GM20000 (cell line): Measurements from ENCODE around the gene PAIP2.
"Not testable (repeated sequence)": the region's sequence is repeated elsewhere in the genome, so short reads cannot be mapped to it uniquely, and the experiment has no call there.

Experiments
- DNase-seq: peaks from one replicate; pipeline ENCODE4 v3.0.0; 2012; ENCODE audit warnings: low spot score
- TF ChIP-seq, protein P1 (sequence below): IDR thresholded peaks from 2 replicates; pipeline ENCODE4 v1.5.1; 2012; ENCODE audit warnings: mild to moderate bottlenecking, control low read depth; ENCODE audit errors: extremely low read depth, missing control alignments

Gene PAIP2

DNA sequence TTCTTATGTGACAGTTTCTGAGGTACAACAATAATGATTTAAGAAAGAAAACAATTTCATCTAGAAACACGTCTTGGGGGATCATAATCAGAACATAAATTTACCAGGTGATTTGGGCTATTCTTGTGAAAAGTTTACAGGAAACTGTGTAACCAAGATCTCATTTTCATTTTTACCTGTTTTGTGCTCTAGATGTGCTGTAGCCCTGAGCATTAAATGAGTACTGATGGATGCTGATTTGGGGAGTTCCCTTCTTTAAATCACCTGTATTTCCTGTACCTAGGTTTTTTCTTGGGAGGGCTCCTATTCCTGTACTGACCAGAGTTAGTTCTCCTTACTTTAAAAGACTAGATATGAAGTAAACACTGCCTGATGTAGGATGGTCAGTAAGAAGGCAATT, 35.5 kb upstream of the PAIP2 start:
- TF ChIP-seq, protein P1, sequence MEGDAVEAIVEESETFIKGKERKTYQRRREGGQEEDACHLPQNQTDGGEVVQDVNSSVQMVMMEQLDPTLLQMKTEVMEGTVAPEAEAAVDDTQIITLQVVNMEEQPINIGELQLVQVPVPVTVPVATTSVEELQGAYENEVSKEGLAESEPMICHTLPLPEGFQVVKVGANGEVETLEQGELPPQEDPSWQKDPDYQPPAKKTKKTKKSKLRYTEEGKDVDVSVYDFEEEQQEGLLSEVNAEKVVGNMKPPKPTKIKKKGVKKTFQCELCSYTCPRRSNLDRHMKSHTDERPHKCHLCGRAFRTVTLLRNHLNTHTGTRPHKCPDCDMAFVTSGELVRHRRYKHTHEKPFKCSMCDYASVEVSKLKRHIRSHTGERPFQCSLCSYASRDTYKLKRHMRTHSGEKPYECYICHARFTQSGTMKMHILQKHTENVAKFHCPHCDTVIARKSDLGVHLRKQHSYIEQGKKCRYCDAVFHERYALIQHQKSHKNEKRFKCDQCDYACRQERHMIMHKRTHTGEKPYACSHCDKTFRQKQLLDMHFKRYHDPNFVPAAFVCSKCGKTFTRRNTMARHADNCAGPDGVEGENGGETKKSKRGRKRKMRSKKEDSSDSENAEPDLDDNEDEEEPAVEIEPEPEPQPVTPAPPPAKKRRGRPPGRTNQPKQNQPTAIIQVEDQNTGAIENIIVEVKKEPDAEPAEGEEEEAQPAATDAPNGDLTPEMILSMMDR = no peak
- DNase-seq = no peak

DNA sequence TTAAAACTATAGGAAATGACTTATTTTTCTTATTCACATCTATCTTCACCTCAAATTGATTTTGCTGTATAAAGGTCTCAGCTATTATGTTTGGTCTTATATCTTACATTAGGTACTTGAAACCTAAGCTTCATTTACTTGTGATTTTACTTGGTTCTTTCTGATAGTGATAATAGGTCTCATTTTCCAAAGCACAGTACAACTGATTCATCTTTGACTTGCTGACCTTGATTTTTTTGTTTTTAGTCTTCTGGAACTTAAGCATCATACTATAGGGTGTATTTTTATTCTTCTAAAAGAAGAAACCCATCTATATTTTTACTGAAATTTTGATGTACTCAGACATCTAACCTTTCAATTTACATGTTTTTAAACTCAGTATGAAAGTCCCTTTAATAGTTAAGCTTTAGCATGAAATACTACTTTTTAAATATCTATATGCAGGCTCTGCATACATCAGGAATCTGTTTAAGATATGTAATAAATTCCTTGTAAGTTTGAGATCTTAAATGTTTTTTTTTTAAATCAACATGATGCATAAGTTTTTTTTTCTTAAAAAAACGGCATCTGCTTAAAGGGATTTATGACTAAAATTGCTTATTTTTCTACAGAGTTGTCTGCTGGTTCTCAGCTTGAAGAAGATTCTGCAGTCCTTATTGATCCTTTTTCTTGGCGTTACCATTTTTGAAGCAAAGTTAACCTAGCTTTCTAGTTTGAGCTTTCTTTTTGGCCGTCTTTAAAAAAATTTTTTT, 34.9 kb upstream of the PAIP2 start:
- TF ChIP-seq, protein P1 = no peak
- DNase-seq = no peak

DNA sequence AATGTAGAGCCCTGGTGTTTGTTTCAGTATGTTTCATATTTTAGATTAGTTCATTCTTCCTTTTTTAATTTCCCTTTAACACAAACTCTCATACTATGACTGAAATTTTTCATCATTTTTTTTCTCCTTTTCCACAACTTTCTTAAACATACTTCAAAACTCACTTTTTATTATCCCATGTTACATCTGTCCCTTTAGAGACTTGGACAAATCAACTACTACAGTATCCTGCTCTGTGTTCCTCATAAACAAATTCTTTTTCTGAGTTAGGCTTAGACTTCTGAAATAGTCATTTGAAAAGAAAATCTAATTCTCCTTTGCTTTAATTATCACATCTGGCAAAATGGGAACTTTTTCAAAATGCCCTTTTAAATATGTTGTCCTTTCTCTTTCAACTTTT, 32.9 kb upstream of the PAIP2 start:
- TF ChIP-seq, protein P1 = no peak
- no peak for DNase-seq

DNA sequence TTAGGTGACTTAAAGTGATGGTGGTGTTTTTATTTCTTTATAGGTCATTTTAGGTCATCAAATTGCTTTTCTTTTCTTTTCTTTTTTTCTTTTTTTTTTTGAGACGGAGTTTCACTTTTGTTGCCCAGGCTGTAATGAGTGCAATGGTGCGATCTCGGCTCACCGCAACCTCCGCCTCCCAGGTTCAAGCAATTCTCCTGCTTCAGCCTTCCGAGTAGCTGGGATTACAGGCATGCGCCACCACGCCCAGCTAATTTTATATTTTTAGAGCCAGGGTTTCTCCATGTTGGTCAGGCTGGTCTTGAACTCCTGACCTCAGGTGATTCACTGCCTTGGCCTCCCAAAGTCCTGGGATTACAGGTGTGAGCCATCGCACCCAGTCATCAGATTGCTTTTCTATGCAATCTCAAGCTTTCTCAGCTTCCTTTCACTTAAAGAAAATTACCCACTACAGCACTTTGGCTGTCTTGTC, 30.9 kb upstream of the PAIP2 start:
- not testable (repeated sequence) for DNase-seq

DNA sequence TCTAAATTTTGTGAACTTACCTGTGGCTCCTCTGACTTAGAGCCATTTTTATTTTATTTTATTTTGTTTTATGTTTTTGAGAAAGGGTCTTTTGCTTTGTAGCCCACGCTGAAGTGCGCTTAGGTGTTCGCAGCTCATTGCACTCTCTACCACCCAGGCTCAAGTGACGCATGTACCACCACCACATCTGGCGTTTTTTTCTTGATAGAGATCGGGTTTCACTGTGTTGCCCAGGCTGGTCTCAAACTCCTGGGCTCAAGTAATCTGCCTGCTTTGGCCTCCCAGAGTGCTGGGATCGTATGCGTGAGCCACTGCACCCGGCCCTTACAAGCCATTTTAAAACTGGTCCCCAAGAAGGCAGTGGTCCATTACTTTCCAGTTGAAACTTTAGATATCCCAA, 29.6 kb upstream of the PAIP2 start:
- no peak for DNase-seq
- TF ChIP-seq, protein P1 = no peak

DNA sequence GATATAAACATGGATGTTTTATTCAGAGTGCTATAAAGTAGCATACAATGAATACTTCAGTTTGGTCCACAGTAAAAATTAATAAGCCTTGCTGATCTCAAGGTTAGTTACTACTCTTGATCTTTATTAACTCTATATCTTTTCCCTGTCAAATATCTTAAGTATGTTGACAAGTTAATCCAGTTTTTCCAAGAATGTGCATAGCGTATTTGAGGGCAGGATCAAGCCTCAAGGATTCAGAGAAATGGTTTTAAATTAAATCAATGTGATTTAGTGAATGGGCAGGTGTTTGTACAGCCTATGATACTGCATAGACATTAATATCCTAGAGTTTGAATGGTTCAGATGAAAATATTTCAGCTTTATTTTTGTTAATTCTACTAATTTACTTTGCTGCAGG, 27.4 kb upstream of the PAIP2 start:
- TF ChIP-seq, protein P1 = no peak
- DNase-seq = no peak

DNA sequence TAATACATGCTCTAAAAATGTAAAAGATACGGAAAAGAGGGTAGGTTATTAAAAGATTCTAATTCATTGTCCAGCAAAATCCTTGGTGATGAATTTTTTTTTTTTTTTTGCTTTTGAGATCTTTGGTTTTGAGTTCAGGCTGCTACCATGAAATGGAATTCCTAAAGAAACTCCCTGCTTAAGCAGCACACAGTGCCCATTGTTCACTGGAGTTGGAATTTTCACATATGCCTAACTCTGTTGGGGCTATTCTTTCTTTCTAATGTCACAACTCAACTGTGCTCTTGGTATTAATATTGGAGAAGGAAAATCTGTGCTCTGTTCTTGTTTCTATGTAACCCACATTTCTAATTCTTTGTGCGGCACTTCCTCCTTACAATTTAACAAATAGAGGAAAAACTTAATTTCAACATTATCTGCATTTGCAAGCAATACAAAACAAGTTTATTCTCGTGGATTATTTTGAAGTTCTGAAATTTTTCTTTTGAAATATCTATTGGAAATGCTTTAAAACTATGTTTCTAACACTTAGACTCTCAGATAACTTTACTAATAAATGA, 26.5 kb upstream of the PAIP2 start:
- TF ChIP-seq, protein P1 = no peak
- DNase-seq = no peak

DNA sequence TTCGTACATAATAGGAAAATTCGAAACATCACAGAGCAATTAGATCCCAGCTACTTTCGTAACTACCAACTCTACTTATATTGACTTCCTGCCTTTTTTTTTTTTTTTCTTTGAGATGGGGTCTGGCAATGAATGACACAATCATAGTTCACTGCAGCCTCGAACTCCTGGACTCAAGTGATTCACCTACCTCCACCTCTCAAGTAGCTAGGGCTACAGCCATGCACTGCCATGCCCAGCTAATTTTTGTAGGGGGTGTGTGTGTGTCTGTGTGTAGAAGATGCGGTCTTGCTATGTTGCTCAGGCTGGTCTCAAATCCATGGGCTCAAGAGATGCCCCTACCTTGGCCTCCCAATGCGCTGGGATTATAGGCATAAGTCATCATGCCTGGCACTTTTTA, 5.8 kb upstream of the PAIP2 start:
- DNase-seq = no peak
- TF ChIP-seq, protein P1 = no peak
